IMR-90 (cell line): Measurements from ENCODE around the gene MTURN. TPM values are rescaled to one million over a fixed set of nuclear protein-coding genes. Genes with fewer than 3 reads are reported as not detected.

ENCODE experiments used
- ATAC-seq: fragments of 200-7000 bp; cut with Tn5 transposase; 2 replicates; pipeline ENCODE4 v1.9.1; 2020; ENCODE audit warnings: low read depth, mild to moderate bottlenecking, moderate library complexity
- BruUV-seq: library from RNA; stranded (reverse); fragments of 400-500 nt; replicated peaks from 2 replicates; lab custom pipeline; 2021; lab: Mats Ljungman, UMichigan
- CTCF ChIA-PET: fragments of 300-600 bp; formaldehyde crosslinking; extraction: SDS; loops from one replicate; lab custom pipeline; 2021; ENCODE audit warnings: antibody characterized with exemption; lab: Yijun Ruan, JAX
- POLR2A ChIA-PET: fragments of 300-600 bp; sonication (Branson Sonifier 250); formaldehyde crosslinking; loops from one replicate; lab custom pipeline; 2022; ENCODE audit warnings: antibody characterized with exemption; ENCODE audit not compliant: unreplicated experiment; lab: Charles Lee
- DNase-seq: peaks from one replicate; pipeline ENCODE4 v3.0.0; 2013
- H2AFZ ChIP-seq: replicated peaks from 2 replicates; pipeline ENCODE3; 2013; ENCODE audit warnings: low read length, mild to moderate bottlenecking; ENCODE audit not compliant: poor library complexity
- H2AK5ac ChIP-seq: 2 replicates; pipeline ENCODE4 v1.6.1; 2013; ENCODE audit warnings: low read depth, low read length, inconsistent platforms
- H2AK9ac ChIP-seq: replicated peaks from 2 replicates; pipeline ENCODE3; 2013; ENCODE audit warnings: mild to moderate bottlenecking, low read depth, low read length, moderate library complexity; ENCODE audit not compliant: poor library complexity
- H2BK120ac ChIP-seq: 2 replicates; pipeline ENCODE4 v1.6.1; 2013; ENCODE audit warnings: low read depth, low read length, inconsistent platforms
- H2BK15ac ChIP-seq: 3 replicates; pipeline ENCODE4 v1.6.1; 2013; ENCODE audit warnings: low read depth, low read length, inconsistent platforms
- H2BK20ac ChIP-seq: 2 replicates; pipeline ENCODE4 v1.6.1; 2013; ENCODE audit warnings: low read depth, mild to moderate bottlenecking, inconsistent platforms, low read length, moderate library complexity
- H2BK5ac ChIP-seq: 2 replicates; pipeline ENCODE4 v1.6.1; 2013; ENCODE audit warnings: mild to moderate bottlenecking, low read depth, low read length, inconsistent platforms; ENCODE audit not compliant: poor library complexity, severe bottlenecking
- H3K14ac ChIP-seq: replicated peaks from 2 replicates; pipeline ENCODE4 v1.6.1; 2013; ENCODE audit warnings: low read depth, low read length, inconsistent platforms
- H3K18ac ChIP-seq: 2 replicates; pipeline ENCODE4 v1.6.1; 2013; ENCODE audit warnings: low read depth, low read length, control low read depth
- H3K23ac ChIP-seq: 2 replicates; pipeline ENCODE4 v1.6.1; 2013; ENCODE audit warnings: low read depth, low read length, inconsistent platforms
- H3K27ac ChIP-seq: 2 replicates; pipeline ENCODE4 v1.5.1; 2013; ENCODE audit warnings: mild to moderate bottlenecking, control low read depth, low read length; ENCODE audit not compliant: insufficient read depth
- H3K27me3 ChIP-seq: 2 replicates; pipeline ENCODE4 v1.6.1; 2013; ENCODE audit warnings: low read length; ENCODE audit not compliant: control insufficient read depth, insufficient read depth
- H3K36me3 ChIP-seq: 2 replicates; pipeline ENCODE4 v1.6.1; 2013; ENCODE audit warnings: low read length, mixed read lengths; ENCODE audit not compliant: control insufficient read depth, insufficient read depth
- H3K4ac ChIP-seq: 2 replicates; pipeline ENCODE4 v1.6.1; 2013; ENCODE audit warnings: low read depth, low read length, inconsistent platforms
- H3K4me1 ChIP-seq: 2 replicates; pipeline ENCODE4 v1.6.1; 2013; ENCODE audit warnings: low read length, mixed read lengths; ENCODE audit not compliant: control insufficient read depth, insufficient read depth
- H3K4me2 ChIP-seq: 2 replicates; pipeline ENCODE4 v1.6.1; 2013; ENCODE audit warnings: low read depth, mild to moderate bottlenecking, control low read depth, low read length, moderate library complexity
- H3K4me3 ChIP-seq: 2 replicates; pipeline ENCODE4 v1.5.1; 2013; ENCODE audit warnings: low read depth, mild to moderate bottlenecking, control low read depth, low read length, moderate library complexity; ENCODE audit not compliant: insufficient read depth
- H3K56ac ChIP-seq: 2 replicates; pipeline ENCODE4 v1.6.1; 2013; ENCODE audit warnings: low read length, inconsistent platforms; ENCODE audit not compliant: insufficient read depth; ENCODE audit errors: extremely low read depth
- H3K79me1 ChIP-seq, 2 experiments: 2 replicates each; pipeline ENCODE4 v1.6.1; 2013; ENCODE audit warnings: low read length in 2 of 2, inconsistent platforms in 1 of 2, low read depth in 1 of 2
- H3K9ac ChIP-seq: 2 replicates; pipeline ENCODE4 v1.6.1; 2013; ENCODE audit warnings: low read depth, low read length, control low read depth
- H3K9me1 ChIP-seq: 2 replicates; pipeline ENCODE4 v1.6.1; 2013; ENCODE audit warnings: low read length, inconsistent platforms; ENCODE audit not compliant: insufficient read depth
- H3K9me3 ChIP-seq: 2 replicates; pipeline ENCODE4 v1.6.1; 2013; ENCODE audit warnings: low read length; ENCODE audit not compliant: control insufficient read depth, insufficient read depth
- H4K20me1 ChIP-seq: 2 replicates; pipeline ENCODE4 v1.6.1; 2013; ENCODE audit warnings: low read length, inconsistent platforms; ENCODE audit not compliant: insufficient read depth
- H4K5ac ChIP-seq: 2 replicates; pipeline ENCODE4 v1.6.1; 2013; ENCODE audit warnings: mild to moderate bottlenecking, low read depth, low read length, control low read depth
- H4K8ac ChIP-seq, 2 experiments: 2 replicates each; pipeline ENCODE4 v1.6.1; 2013; ENCODE audit warnings: low read depth in 2 of 2, low read length in 2 of 2, control low read depth in 1 of 2, inconsistent platforms in 1 of 2
- H4K91ac ChIP-seq: 2 replicates; pipeline ENCODE4 v1.6.1; 2013; ENCODE audit warnings: low read depth, low read length, inconsistent platforms; ENCODE audit not compliant: insufficient read depth
- RAD21 ChIP-seq: IDR thresholded peaks from 2 replicates; pipeline ENCODE4 v1.6.1; 2012; ENCODE audit warnings: low read length, improper control_type of control experiment
- dilution Hi-C: fragments of 300-500 bp; cut with HindIII; formaldehyde crosslinking; loops from one replicate; pipeline ENCODE4 v1.14.3; 2018; ENCODE audit warnings: low sequenced_read_pairs; ENCODE audit not compliant: unreplicated experiment
- in situ Hi-C: fragments of 300-500 bp; cut with MboI; formaldehyde crosslinking; loops from 3 replicates; pipeline ENCODE4 v1.14.3; 2019; ENCODE audit warnings: low sequenced_read_pairs, inconsistent platforms, mixed read lengths
- intact Hi-C: fragments of 100-400 bp; cut with micrococcal nuclease; formaldehyde crosslinking; loops from 2 replicates; pipeline ENCODE4 v1.10.0; 2022
- polyA plus RNA-seq, 3 experiments: library from polyadenylated mRNA; depleted of rRNA; stranded (reverse); fragments of >200 nt; gene quantifications; 2 replicates each; pipeline ENCODE4 v1.2.3, GENCODE V29; 2012; ENCODE audit warnings: low replicate concordance in 1 of 3
- total RNA-seq: library from RNA; depleted of rRNA; stranded (reverse); fragments of >200 nt; gene quantifications from 2 replicates; pipeline ENCODE4 v1.2.3, GENCODE V29; 2012
- TF ChIP-seq, protein P1 (sequence below): fragments of 150-350 bp; IDR thresholded peaks from 2 replicates; pipeline ENCODE4 v1.6.1; 2017; ENCODE audit warnings: mild to moderate bottlenecking, antibody characterized with exemption, low read length, low read depth

Gene MTURN
- total and polyA plus RNA-seq, 2 of the 4 experiments (the other 2 are of a cell fraction): 2.8 to 5.6 TPM

DNA sequence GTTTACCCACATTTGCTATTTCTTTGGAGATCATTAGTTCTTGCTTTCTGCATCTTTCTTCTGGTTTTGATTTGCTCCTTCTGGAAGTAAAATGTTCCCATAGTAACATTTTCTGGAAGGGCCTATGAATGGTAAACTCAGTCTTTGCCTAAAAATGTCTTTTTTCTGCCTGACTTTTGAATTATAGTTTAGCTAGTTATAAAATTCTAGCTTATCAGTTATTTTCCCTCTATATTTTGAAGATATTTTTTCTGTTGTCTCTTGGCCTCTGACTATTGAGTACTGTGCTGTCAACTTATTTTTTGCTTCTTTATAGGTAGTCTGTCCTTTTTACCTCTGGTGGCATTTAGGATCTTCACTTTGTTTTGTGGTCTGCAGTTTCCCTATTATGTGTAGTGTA lies 21.6 kb upstream of the MTURN start:
- H3K18ac ChIP-seq: no peak overlapping the region
- no peak overlapping the region for H2BK120ac ChIP-seq
- H3K9me1 ChIP-seq: no peaks in the 10 kb centered on the region
- ChIA-PET POLR2A (no interaction called here), CTCF (no interaction called here)
- H3K9me3 ChIP-seq: no peaks in the 10 kb centered on the region; the same call in 1 of the 2 replicates
- in situ Hi-C loops (no loop called here), dilution Hi-C loops (no loop called here), intact Hi-C loops (no loop called here)
- BruUV-seq: no TSS peak
- H3K14ac ChIP-seq: no peak overlapping the region
- no peak overlapping the region for H2BK5ac ChIP-seq
- H2BK20ac ChIP-seq: no peak overlapping the region
- no peak overlapping the region for H3K4me2 ChIP-seq
- TF ChIP-seq RAD21: no peak
- TF ChIP-seq, protein P1, sequence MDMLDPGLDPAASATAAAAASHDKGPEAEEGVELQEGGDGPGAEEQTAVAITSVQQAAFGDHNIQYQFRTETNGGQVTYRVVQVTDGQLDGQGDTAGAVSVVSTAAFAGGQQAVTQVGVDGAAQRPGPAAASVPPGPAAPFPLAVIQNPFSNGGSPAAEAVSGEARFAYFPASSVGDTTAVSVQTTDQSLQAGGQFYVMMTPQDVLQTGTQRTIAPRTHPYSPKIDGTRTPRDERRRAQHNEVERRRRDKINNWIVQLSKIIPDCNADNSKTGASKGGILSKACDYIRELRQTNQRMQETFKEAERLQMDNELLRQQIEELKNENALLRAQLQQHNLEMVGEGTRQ: no peak
- no peak overlapping the region for H2AFZ ChIP-seq
- H2AK5ac ChIP-seq: no peak overlapping the region
- DNase-seq: no peak
- no peak overlapping the region for H3K23ac ChIP-seq
- no peaks in the 10 kb centered on the region for H3K36me3 ChIP-seq
- ATAC-seq: no peak
- no peaks in the 10 kb centered on the region for H3K4me1 ChIP-seq
- no peak overlapping the region for H3K27ac ChIP-seq
- H3K4me3 ChIP-seq: no peak overlapping the region
- no peak overlapping the region for H4K8ac ChIP-seq
- no peak overlapping the region for H2BK15ac ChIP-seq
- H3K9ac ChIP-seq: no peak overlapping the region
- no peaks in the 10 kb centered on the region for H4K20me1 ChIP-seq
- no peaks in the 10 kb centered on the region for H3K79me1 ChIP-seq
- H4K91ac ChIP-seq: no peak overlapping the region
- no peak overlapping the region for H4K5ac ChIP-seq
- H3K27me3 ChIP-seq: no peaks in the 10 kb centered on the region
- H3K4ac ChIP-seq: no peak overlapping the region
- no peak overlapping the region for H3K56ac ChIP-seq
- no peak overlapping the region for H2AK9ac ChIP-seq
